ENCODE measurements around the gene EREG. TPM values are rescaled to one million over a fixed set of nuclear protein-coding genes. Genes with fewer than 3 reads are reported as not detected.

Gene EREG
- total and polyA plus RNA-seq, 10 of the 15 experiments (the other 5 are each of a cell fraction or from before 2014, with no cell fraction given), result not detected

- TF ChIP-seq JUND (IDR thresholded peaks at IDR 0.05; ENCODE audit: low read depth, low read length), result no peak
- TF ChIP-seq FOXM1 (IDR thresholded peaks at IDR 0.05; ENCODE audit: low read depth, low read length), result no peak
- TF ChIP-seq RFX5 (IDR thresholded peaks at IDR 0.05; ENCODE audit: low read depth, low read length), result no peak
- peak; percentile 30; the same call in 1 of the 2 replicates for TF ChIP-seq ATF7 (IDR thresholded peaks at IDR 0.05; ENCODE audit: low read depth)
- no peak for TF ChIP-seq MTA3 (IDR thresholded peaks at IDR 0.05; ENCODE audit: borderline replicate concordance, low read length)
- TF ChIP-seq ZBED1 (IDR thresholded peaks at IDR 0.05; ENCODE audit: borderline replicate concordance), result no peak
- no peak for TF ChIP-seq ESRRA (IDR thresholded peaks at IDR 0.05; ENCODE audit: low read length)
- TF ChIP-seq SMARCA5 (IDR thresholded peaks at IDR 0.05), result no peak
- no peak for TF ChIP-seq NFIC (IDR thresholded peaks at IDR 0.05; ENCODE audit: low read depth, low read length)
- no peak for TF ChIP-seq NFXL1 (IDR thresholded peaks at IDR 0.05; ENCODE audit: borderline replicate concordance)
- no peak for TF ChIP-seq WRNIP1 (IDR thresholded peaks at IDR 0.05; ENCODE audit: borderline replicate concordance, low read depth, low read length)
- TF ChIP-seq POU2F2 (IDR thresholded peaks at IDR 0.05; ENCODE audit: borderline replicate concordance, low read depth, low read length), result no peak
- 0 out of 2 replicates have a peak, but pooled peaks have one; percentile 20 for TF ChIP-seq IKZF1 (conservative IDR thresholded peaks at IDR 0.05)
- no peak for TF ChIP-seq PBX3 (IDR thresholded peaks at IDR 0.05; ENCODE audit: insufficient replicate concordance, low read depth, low read length)
- TF ChIP-seq PKNOX1 (IDR thresholded peaks at IDR 0.05), result no peak
- 0 out of 2 replicates have a peak, but pooled peaks have one; percentile 21 for TF ChIP-seq MXI1 (IDR thresholded peaks at IDR 0.05; ENCODE audit: low read depth, low read length)
- no peak for TF ChIP-seq SUPT20H (IDR thresholded peaks at IDR 0.05; ENCODE audit: borderline replicate concordance, control insufficient read depth, low read depth, low read length)
- TF ChIP-seq CBFB (IDR thresholded peaks at IDR 0.05; ENCODE audit: low read depth), result no peak
- no peak for TF ChIP-seq CHD1 (IDR thresholded peaks at IDR 0.05; ENCODE audit: low read depth, low read length)
- TF ChIP-seq BMI1 (IDR thresholded peaks at IDR 0.05; ENCODE audit: borderline replicate concordance), result no peak
- TF ChIP-seq SKIL (IDR thresholded peaks at IDR 0.05; ENCODE audit: low read depth, poor library complexity, severe bottlenecking), result peak; percentile 60
- no peak for TF ChIP-seq CEBPB (IDR thresholded peaks at IDR 0.05; ENCODE audit: borderline replicate concordance in 1 of 2, low read depth in 2 of 2, low read length in 2 of 2)
- no peak for TF ChIP-seq EGR1 (IDR thresholded peaks at IDR 0.05; ENCODE audit: borderline replicate concordance in 1 of 2, low read depth in 2 of 2, low read length in 2 of 2)
Observed at GRCh38 chr4:74366367-74366911, 1.5 kb downstream of the EREG start (continued).

All from GM12878 (cell line).